Measurements from ENCODE around the gene ZBTB1.

The ZBTB1 gene

GRCh38 chr14:64504310-64504896, at the start of gene ZBTB1:
TSS of gene ZBTB1 (plus strand) at chr14:64504770. CDS start at chr14:64521505, 16,735 bp downstream.
- DNase-seq (ENCODE audit: low read depth) = peak; percentile 85
- H3K4me3 ChIP-seq (ENCODE audit: control insufficient read depth, low read depth, low read length) = peak within 1 kb of the TSS; percentile 75
- TF ChIP-seq CTCF (conservative IDR thresholded peaks at IDR 0.05; ENCODE audit: control insufficient read depth, insufficient read depth, low read depth, low read length) = no peak

- no peak overlapping the region for H3K4me3 ChIP-seq (ENCODE audit: control insufficient read depth, low read depth, low read length)
- TF ChIP-seq CTCF (conservative IDR thresholded peaks at IDR 0.05; ENCODE audit: control insufficient read depth, insufficient read depth, low read depth, low read length) = no peak
- DNase-seq (ENCODE audit: low read depth) = no peak
Observed at GRCh38 chr14:64459405-64460136, 45.0 kb upstream of the ZBTB1 start.

- TF ChIP-seq CTCF (conservative IDR thresholded peaks at IDR 0.05; ENCODE audit: control insufficient read depth, insufficient read depth, low read depth, low read length) = no peak
Observed at GRCh38 chr14:64461221-64461620, 43.3 kb upstream of the ZBTB1 start.

GRCh38 chr14:64463195-64463594, 41.4 kb upstream of the ZBTB1 start:
- no peak for TF ChIP-seq CTCF (conservative IDR thresholded peaks at IDR 0.05; ENCODE audit: control insufficient read depth, insufficient read depth, low read depth, low read length)
- no peak for DNase-seq (ENCODE audit: low read depth)
- no peak overlapping the region for H3K4me3 ChIP-seq (ENCODE audit: control insufficient read depth, low read depth, low read length)

More at GRCh38 chr14:64461221-64461620, 43.3 kb upstream of the ZBTB1 start:
- H3K4me3 ChIP-seq (ENCODE audit: control insufficient read depth, low read depth, low read length) = no peak overlapping the region
- DNase-seq (ENCODE audit: low read depth) = no peak

- no peak for TF ChIP-seq CTCF (conservative IDR thresholded peaks at IDR 0.05; ENCODE audit: control insufficient read depth, insufficient read depth, low read depth, low read length)
- no peak for DNase-seq (ENCODE audit: low read depth)
Observed at GRCh38 chr14:64463873-64464272, 40.7 kb upstream of the ZBTB1 start.

GRCh38 chr14:64464651-64465050, 39.9 kb upstream of the ZBTB1 start:
- DNase-seq (ENCODE audit: low read depth) = no peak

More at GRCh38 chr14:64463873-64464272, 40.7 kb upstream of the ZBTB1 start:
- no peak overlapping the region for H3K4me3 ChIP-seq (ENCODE audit: control insufficient read depth, low read depth, low read length)

More at GRCh38 chr14:64464651-64465050, 39.9 kb upstream of the ZBTB1 start:
- peak overlapping the region; percentile 53 for H3K4me3 ChIP-seq (ENCODE audit: control insufficient read depth, low read depth, low read length)
- no peak for TF ChIP-seq CTCF (conservative IDR thresholded peaks at IDR 0.05; ENCODE audit: control insufficient read depth, insufficient read depth, low read depth, low read length)

All from fibroblast of mammary gland (primary cell).